ENCODE results near the gene DMRT2. TPM values are rescaled to one million over a fixed set of nuclear protein-coding genes. Genes with fewer than 3 reads are reported as not detected.

The DMRT2 gene
- total RNA-seq, 1 donor = not detected

- peak in 1 of 3 donors; percentile 18 for DNase-seq (ENCODE audit: low read depth in 2 of 3, low spot score in 2 of 3)
Measured at GRCh38 chr9:1046639-1047572, 3.3 kb upstream of the DMRT2 start.

GRCh38 chr9:1047591-1048230 is 2.4 kb upstream of the DMRT2 start:
- DNase-seq (ENCODE audit: low read depth in 2 of 3, low spot score in 2 of 3) = peak in 2 of 3 donors; percentile 18 to 48

- peak in 1 of 3 donors; percentile 51 for DNase-seq (ENCODE audit: low read depth in 2 of 3, low spot score in 2 of 3)
Measured at GRCh38 chr9:1048231-1048619, 1.9 kb upstream of the DMRT2 start.

GRCh38 chr9:1048811-1049210 is 1.3 kb upstream of the DMRT2 start:
- DNase-seq (ENCODE audit: low read depth in 2 of 3, low spot score in 2 of 3) = peak in 1 of 3 donors; percentile 38

GRCh38 chr9:1049641-1050040 is 516 bp upstream of the DMRT2 start:
- peak in 2 of 3 donors; percentile 45 for DNase-seq (ENCODE audit: low read depth in 2 of 3, low spot score in 2 of 3)

GRCh38 chr9:1051210-1051583 is 1.0 kb downstream of the DMRT2 start:
- DNase-seq (ENCODE audit: low read depth in 2 of 3, low spot score in 2 of 3) = no peak

GRCh38 chr9:1051584-1052275 is 1.6 kb downstream of the DMRT2 start:
- peak in 2 of 3 donors; percentile 64 to 67 for DNase-seq (ENCODE audit: low read depth in 2 of 3, low spot score in 2 of 3)

- no peak for DNase-seq (ENCODE audit: low read depth in 2 of 3, low spot score in 2 of 3)
Measured at GRCh38 chr9:1052365-1053281, 2.5 kb downstream of the DMRT2 start.

GRCh38 chr9:1053282-1053621 is 3.1 kb downstream of the DMRT2 start:
- no peak for DNase-seq (ENCODE audit: low read depth in 2 of 3, low spot score in 2 of 3)

GRCh38 chr9:1053986-1054425 is 3.8 kb downstream of the DMRT2 start:
- no peak for DNase-seq (ENCODE audit: low read depth in 2 of 3, low spot score in 2 of 3)

GRCh38 chr9:1055166-1055565 is 5.0 kb downstream of the DMRT2 start:
- DNase-seq (ENCODE audit: low read depth in 2 of 3, low spot score in 2 of 3) = no peak

- no peak for DNase-seq (ENCODE audit: low read depth in 2 of 3, low spot score in 2 of 3)
Measured at GRCh38 chr9:1057910-1058309, 7.8 kb downstream of the DMRT2 start.

GRCh38 chr9:1058826-1059487 is 8.8 kb downstream of the DMRT2 start:
- DNase-seq (ENCODE audit: low read depth in 2 of 3, low spot score in 2 of 3) = no peak

GRCh38 chr9:1065130-1065529 is 15.0 kb downstream of the DMRT2 start:
- no peak for DNase-seq (ENCODE audit: low read depth in 2 of 3, low spot score in 2 of 3)

- no peak for DNase-seq (ENCODE audit: low read depth in 2 of 3, low spot score in 2 of 3)
Measured at GRCh38 chr9:1070692-1071091, 20.5 kb downstream of the DMRT2 start.

- no peak for DNase-seq (ENCODE audit: low read depth in 2 of 3, low spot score in 2 of 3)
Measured at GRCh38 chr9:1071730-1072129, 21.6 kb downstream of the DMRT2 start.

- no peak for DNase-seq (ENCODE audit: low read depth in 2 of 3, low spot score in 2 of 3)
Measured at GRCh38 chr9:1073497-1073896, 23.3 kb downstream of the DMRT2 start.

- DNase-seq (ENCODE audit: low read depth in 2 of 3, low spot score in 2 of 3) = no peak
Measured at GRCh38 chr9:1077616-1078015, 27.5 kb downstream of the DMRT2 start.

GRCh38 chr9:1083325-1083913 is 33.3 kb downstream of the DMRT2 start:
- DNase-seq (ENCODE audit: low read depth in 2 of 3, low spot score in 2 of 3) = no peak

Data from hematopoietic multipotent progenitor cell (in vitro differentiated cells).